ENCODE measurements around the gene ANKS1B.
"Not testable (repeated sequence)": the region's sequence is repeated elsewhere in the genome, so short reads cannot be mapped to it uniquely, and the experiment has no call there.

ANKS1B gene

DNA sequence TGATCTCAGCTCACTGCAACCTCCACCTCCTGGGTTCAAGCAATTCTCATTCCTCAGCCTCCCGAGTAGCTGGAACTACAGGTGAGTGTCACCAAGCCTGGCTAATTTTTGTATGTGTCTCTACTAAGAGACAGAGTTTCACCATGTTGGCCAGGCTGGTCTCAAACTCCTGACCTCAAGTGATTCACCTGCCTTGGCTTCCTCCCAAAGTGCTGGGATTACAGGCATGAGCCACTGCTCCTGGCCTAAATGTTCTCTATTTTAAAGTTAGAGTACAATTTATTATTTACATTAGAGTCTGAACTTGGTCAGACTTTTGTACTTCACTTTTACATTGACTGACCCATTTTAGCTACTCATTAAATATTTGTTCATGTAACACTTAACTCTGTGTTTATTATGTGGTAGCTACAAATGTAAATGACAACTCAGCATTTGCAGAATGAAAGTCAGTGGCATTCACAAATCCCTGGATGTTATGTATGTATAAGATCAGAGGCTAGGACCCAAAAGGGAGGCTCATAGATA, 930.1 kb downstream of the ANKS1B start:
- DNase-seq (ENCODE audit: low spot score), result no peak

DNA sequence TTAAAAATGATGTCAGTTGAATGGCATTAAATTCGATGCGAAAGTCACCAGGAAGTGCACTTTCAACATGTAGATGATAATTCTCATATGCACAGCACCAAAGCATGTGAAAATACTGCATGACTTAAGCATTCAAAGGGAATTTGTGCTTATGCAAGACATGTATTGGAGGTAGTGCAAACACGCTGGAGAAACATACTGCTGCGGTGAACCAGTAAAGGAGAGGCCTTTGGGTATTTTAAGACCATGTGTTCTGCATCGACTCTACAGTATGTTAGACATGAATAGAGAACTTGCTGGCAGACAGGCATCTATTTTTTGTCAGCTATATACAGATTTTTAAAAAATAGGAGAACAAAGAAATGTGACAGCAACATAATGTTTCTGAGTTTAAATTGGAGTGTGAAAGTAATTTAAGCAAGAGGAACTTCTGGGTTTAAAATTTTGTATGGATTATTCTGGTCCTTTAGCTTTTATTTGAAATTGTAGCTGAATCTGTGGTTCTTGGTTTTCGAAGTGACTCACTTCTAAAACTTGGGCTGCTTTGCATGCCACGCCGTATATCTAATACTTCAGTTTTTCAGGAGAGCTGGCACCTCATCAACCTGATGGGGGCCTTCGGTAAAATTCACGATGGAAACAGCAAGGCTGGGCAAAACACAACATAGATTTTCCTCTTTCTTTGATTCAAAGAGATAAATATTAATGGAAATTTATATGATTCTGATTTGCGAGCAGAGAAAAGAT, 930.9 kb downstream of the ANKS1B start:
- DNase-seq (ENCODE audit: low spot score), result no peak

DNA sequence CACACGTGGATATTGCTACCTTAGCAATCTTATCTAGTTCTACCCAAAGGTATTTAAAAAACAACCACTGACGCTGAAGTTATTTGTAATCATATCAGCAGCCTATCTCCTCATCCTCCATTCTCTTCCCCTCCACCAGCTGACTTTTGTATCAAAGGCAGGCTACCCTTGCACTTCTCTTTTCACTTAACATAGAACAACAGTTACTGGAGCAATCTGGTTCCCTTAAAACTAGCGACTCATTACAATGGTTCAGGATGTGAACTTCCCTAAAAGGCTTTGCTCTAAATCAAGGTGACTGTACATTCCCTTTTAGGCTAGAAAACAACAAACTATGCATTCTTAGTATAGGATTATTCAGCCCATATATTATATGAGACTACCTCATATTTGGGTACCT, 935.0 kb downstream of the ANKS1B start:
- no peak for DNase-seq (ENCODE audit: low spot score)

DNA sequence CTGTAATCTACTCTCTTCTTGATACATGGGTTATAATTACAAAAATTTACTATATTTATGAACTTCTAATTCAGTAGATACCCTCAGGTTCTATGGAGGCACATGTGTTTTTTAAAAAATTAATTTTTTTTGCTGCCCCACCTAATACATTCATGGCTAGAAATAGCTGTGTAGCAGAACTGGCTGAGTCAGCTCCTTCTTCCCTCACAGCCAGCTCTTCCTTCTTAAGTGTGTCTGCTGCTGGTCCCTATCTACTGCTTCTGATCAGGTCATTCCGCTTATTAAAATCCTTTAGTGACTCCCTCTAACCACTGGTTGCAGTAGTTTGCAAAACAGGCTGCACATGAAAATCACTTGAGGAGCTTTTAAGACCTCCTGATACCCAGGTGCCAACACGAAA, 939.6 kb downstream of the ANKS1B start:
- DNase-seq (ENCODE audit: low spot score), result no peak

DNA sequence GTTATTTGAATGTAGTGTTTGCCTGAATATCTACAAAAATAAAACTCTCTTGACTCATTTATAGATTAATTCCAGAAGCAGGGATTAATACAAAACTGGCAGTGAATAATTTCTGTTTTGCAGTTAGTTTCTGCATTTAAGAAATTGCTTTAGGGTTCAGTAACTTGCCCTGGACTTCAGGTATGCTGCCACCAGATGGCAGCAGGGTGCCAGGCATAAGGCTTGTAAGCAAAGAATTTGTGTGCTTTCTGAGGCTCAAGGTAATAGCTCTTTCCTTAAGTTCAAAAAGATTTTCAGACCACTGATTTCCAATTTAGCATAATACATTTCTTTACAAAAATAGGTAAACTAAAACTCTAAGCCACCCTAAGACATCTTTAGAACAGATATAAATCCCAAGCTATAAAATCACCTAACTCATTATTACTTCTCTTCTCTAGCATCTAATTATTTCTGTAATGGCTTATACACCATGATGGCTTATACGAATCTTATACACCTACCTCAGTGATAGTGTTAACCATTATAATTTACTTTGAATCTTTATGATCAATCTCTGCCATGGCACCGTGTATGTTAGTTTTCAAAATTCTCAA, 941.3 kb downstream of the ANKS1B start:
- peak; percentile 56 for DNase-seq (ENCODE audit: low spot score)

DNA sequence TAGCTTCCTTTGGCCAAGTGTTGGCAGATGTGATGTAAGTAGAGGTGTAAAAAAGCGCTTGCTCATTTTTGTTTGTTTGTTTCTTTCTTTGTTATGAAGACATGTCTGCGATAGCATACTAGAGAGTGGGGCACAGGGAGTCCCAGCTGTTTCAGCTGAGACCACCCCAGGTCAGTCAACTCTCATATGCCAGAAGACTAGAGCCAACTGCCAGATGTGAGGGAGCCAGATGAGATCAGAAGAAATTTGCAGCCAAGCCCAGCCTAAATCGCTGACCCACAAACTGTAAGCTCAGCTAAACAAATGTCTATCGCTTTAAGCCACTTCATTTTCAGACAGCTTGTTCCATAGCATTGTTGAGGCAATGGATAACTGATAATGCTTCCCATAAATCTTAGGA, 942.5 kb downstream of the ANKS1B start:
- DNase-seq (ENCODE audit: low spot score), result no peak

DNA sequence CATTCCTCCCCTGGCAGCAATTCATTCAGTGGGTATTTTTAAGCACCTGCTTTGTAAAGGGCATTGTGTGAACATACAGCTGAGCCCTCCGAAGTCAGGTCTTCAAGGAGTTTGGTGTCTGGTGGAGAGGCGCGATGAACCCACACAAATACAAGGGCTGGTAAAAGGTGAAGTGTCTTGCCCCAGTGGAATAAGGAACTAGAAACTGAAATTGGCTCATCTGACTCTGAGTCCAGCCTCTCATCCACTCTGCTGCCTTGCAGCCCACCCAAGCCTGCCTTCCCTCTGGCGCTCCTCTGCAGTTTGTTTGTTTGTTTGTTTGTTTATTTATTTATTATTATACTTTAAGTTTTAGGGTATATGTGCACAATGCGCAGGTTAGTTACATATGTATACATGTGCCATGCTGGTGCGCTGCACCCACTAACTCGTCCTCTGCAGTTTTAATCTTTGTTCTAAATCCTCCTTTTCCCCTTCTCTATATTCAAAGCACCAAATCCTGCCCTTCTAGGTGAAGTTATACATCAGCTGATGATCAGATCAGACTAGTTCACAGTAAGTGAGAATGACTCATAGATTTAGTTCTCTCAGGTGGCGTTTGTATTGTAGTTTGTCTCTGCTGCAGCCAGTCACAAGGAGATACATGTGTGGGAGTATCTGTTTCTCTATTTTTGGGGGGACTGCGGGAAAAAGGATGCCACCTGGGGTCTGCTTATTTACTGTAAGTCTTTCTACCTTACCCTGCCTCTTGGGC, 945.2 kb downstream of the ANKS1B start:
- no peak for DNase-seq (ENCODE audit: low spot score)

DNA sequence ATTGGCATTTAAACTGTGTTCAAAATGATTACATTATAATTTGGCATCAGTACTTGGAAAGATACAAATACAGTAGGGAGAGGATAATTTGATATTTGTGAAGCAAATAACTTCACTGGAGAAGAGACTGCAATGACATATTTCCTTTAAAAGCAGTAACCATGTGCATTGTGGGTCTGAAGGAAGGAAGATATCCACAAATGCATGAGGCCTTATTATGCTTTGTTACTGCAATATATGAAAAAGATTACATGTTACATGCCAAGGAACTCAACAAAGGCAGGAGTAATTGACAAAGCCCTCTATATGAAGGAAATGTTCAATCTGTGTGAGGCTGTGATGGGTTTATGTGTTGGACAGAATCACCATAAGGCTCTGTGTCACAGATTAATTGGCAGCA, 948.2 kb downstream of the ANKS1B start:
- DNase-seq (ENCODE audit: low spot score), result no peak

DNA sequence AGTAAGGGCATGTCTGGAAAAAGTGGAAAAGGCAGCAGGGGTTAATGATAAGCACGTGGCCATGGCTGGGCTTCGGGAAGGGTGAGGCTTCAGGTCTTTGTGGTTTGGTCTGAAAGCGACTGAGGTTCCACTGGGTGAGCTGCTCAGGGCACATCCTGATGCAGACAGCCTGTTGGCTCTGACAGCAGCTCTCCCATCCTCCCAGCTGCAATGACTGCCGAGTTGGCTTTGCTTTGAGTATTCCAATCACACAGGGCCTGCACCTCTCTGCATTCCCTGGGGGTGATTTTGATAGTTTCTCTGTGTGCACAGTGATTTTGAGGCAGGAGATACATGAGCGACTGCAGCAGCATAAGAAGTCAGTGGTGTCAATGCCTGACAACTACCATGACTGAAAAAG, 948.9 kb downstream of the ANKS1B start:
- no peak for DNase-seq (ENCODE audit: low spot score)

DNA sequence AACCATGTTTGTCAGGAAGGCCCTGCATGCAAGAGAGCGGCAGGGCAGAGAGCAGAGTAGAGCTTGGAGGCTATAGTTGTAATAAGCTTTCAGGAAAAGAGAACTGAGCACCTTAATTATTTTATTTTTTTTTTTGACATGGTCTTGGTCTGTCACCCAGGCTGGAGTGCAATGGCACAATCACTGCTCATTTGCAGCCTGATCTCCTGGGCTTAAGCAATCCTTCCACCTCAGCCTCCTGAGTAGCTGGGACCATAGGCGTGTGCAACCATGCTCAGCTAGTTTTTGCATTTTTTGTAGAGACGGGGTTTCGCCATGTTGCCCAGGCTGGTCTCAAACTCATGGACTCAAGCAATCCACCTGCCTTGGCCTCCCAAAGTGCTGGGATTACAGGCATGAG, 950.5 kb downstream of the ANKS1B start:
- DNase-seq (ENCODE audit: low spot score), result not testable (repeated sequence)

DNA sequence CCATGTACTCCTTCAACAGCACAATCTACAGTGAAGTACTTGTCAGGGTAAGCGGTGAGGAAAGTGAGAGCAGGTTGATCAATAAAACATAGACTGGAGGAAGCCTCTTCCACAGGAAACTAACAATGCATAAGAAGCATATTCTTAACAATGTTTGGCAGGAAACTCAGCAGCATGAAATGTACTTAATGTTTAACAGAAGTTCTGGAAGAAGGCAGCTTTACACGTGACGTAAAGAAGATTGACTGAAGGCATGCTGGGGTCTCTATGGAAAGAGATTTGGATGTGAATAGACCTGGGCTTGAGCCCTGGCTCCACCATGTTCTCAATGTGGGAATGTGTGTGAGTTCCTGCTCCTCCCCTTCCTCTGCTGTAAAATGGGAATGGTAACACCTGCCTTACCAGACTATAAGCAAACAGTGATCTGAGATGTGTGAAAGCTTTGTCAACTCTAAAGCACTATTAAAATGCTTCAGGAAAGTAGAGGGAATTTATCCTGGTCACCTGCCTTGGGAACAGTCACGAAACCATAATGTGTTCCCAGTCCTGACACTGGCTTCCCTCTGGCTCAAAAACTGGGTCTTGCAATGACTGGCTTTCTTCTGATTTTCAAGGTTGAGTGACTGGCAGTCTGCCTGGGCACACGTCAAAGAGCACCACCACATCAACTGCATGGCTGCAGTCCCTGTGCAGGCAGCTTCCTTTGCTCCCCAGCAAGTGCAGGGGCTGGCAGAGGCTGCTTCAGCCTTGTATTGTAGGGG, 955.0 kb downstream of the ANKS1B start:
- no peak for DNase-seq (ENCODE audit: low spot score)

DNA sequence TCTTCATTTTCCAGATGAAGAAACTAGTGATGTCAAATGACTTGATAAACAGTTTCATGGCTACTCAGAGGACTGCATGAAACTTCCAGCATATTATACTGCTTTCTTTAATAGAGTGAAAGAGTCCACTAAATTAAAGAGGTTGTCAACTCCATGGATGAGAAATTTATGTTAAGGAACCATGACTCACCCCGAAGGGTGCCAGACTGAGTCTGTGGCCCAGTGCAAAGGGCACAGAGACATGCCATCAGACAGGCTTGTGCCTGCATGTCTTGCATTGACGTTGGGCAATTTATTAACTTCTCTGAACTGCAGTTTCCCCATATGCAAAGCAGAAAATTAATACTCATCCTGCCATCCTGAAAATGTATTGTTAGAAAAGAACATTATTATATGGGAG, 957.3 kb downstream of the ANKS1B start:
- no peak for DNase-seq (ENCODE audit: low spot score)

DNA sequence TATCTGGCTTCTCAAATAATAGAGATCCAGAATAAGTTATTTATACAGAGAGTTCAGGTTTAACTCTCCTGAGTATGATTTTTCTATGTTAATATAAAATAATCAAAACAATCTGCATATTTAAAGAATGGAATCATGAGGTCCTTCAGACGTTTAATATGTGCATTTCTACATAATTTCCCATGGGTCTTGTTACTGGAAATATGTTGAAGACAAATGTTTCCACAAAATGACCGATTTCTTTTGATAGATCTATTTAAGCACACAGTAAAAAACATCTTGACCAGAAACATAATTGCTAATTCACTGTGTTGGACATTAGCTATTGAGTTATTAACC, 957.7 kb downstream of the ANKS1B start:
- DNase-seq (ENCODE audit: low spot score), result no peak

DNA sequence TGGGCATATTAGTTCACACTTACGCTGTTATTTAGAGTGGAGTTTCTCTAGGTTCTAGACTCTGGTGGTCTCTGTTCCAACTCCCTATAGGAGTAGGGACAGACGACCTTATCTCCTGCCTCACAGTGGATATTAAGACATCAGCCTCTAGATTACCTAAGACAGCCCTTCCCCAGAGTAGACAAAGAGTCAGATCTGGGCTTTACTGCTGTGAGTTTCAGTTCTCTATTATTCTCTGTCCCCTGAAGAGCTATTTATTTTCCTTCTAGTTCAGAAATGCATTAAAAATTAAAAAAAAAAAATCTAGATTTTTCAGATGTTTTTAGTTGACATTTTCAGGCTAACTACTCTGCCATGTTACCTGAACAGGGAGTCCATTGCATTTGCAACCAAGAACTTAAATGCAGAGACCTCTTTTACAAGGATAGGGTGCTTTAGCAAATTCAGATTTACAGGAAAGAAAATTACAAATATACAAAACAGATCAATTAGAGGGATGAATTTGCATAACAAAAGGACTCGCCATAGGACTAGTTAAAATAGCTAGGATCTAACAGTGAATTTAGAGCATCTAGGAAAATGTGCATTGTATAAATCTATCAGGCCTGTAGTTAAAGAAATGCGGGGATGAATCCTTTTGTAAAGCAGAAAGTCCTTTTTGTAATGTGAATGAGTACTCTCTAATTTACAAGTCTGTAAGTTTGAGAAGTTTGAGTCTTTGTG, 958.2 kb downstream of the ANKS1B start:
- DNase-seq (ENCODE audit: low spot score), result no peak

DNA sequence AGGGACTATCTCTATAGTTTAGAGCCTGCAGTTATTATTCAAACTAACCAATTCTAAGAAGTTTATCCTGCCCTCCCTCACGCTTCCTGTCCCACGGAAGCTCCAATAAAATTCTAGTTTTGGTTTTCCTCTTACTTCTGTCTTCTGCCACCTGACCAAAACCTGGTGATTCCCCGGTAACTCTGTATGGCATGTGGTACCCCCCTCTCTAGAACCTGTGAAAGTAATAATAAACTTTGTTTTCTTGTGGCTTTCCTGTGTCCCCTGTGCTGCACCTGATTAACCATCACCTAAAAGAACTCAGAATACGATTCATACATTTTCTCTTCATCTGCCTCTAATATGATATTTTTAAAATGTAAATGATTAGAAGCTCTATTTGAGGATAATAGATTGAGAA, 959.9 kb downstream of the ANKS1B start:
- DNase-seq (ENCODE audit: low spot score), result no peak

DNA sequence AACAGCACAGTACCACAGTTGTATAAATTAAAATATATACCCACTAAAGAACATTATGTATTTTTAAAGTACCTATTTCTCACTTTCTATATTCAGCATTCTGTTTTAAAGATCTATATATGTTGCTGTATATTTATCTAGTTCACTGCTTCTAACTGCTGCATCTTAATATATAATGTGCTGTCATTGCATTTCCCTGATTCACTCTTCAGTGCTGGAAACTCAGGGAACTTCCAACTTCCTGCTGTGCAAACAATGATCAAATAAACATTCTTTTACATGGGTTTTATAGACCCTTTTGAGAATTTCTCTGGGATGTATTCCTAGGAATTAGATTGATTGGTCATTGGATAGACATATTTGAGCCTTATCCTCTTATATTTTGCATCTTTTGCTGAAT, 960.5 kb downstream of the ANKS1B start:
- DNase-seq (ENCODE audit: low spot score), result no peak

DNA sequence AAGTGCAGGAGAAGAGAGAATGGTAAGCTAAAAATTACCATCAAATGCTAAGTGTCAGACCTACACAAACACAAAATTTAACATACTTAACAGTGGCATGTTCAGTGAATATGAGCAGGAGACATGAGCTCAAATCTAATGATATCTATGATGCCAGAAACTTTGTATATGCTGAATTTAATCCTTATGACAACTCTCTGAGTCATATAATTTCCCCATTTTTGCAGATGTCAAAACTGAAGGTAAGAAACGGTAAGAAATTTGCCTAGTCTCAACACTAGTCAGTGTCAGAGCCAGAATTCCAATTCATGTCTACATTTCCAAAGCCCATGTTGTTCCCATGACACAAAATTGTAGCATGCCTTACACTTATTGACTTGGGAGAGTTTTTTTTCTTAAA, 963.9 kb downstream of the ANKS1B start:
- no peak for DNase-seq (ENCODE audit: low spot score)

DNA sequence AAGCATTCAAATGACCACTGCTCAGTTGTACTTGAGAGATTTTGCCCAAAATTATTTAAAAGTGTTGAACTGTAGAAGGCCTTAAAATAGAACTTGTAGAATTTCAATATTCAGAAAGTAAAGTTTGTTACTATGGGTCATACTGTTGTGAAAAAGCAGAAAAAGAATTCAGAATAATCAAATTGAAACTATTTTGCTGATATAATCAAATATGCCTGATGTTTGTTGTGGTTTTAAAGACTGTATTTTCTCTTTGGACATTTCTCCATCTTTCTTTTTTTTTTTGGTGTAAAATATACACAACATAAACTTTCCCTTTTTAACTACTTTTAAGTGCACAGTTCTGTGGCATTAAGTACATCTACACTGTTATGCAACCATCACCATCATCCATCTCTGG, 964.9 kb downstream of the ANKS1B start:
- DNase-seq (ENCODE audit: low spot score), result no peak

DNA sequence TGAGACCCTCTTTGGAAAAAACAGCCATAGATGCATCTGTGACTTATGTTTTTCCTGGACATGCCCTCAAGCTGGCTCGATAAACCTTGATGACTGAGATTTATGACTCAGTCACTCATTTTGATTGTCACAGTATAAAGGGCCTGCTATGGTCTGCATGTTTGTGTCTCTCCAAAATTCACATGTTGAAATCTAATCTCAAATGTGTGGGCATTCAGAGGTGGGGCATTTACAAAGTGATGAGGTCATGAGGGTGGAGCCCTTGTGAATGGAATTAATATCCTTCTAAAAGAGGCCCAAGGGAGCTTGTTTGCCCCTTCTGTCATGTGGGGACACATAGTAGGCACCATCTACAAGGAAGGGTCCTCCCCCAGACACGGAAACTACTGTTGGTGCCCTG, 966.8 kb downstream of the ANKS1B start:
- no peak for DNase-seq (ENCODE audit: low spot score)

DNA sequence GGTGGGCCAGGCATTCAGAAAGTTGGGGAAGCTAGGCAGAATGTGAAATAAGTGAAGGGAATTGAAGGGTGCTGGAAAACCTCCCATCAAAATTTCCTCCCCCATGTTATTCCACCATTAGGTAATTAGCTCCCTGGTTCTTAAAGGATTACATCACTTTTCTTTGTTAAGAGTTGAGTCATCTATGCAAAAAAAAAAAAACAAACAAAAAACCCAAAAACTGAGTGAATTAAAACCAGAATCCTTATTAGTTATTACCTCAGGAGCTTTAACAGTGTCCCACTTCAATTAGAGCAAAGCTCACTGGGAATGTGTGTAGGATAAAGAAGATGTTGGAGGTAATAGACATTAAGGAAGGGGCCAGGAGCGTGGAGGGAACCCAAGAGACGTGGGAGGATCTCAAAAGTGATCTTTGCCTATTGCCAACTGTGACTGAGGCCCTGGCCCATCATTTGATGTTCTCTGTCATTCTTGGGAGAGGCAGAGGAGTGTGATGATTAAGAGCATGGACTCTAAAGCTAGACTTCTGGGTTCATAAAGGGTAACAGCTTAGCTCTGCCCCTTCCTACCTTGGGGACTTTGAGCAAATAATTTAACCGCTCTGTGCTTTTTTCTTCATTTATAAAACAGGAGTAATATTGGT, 975.0 kb downstream of the ANKS1B start:
- no peak for DNase-seq (ENCODE audit: low spot score)

DNA sequence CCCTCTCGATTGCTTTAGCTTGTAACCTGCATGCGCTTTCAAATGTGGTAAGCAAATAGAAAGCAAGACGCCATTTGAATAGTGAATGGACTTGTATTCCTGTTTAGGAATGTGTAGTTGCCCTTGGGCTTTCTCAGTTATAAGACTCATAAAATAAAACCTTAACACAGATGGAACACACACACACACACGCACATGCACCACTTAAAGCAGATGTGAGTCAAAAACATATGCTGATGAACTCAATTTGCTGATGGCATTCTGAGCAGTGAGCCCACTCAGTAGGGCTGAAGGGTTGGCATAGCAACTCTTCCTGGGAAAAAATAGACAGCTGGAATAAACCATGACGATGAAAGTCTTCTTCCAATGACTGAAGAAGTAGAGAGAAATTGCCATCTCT, 979.1 kb downstream of the ANKS1B start:
- no peak for DNase-seq (ENCODE audit: low spot score)
